GM21447 (cell line): Measurements from ENCODE around the gene GAMT.

Source experiments
- ATAC-seq: cut with Tn5 transposase; IDR thresholded peaks from one replicate; pipeline ENCODE4 v1.9.1; 2021; ENCODE audit not compliant: unreplicated experiment

The GAMT gene

GRCh38 chr19:1386945-1387683, 14.2 kb downstream of the GAMT start:
- no peak for ATAC-seq

- no peak for ATAC-seq
Measured at GRCh38 chr19:1385816-1386215, 15.5 kb downstream of the GAMT start.

- no peak for ATAC-seq
Measured at GRCh38 chr19:1384478-1385110, 16.7 kb downstream of the GAMT start.

- peak; percentile 11 for ATAC-seq
Measured at GRCh38 chr19:1384085-1384462, 17.3 kb downstream of the GAMT start.

- ATAC-seq: peak; percentile 72
Measured at GRCh38 chr19:1383312-1384084, 17.8 kb downstream of the GAMT start, which contains the start of gene NDUFS7. NDUFS7 (plus strand) TSS chr19:1383907; CDS start chr19:1383927, 20 bp downstream.

- ATAC-seq: peak; percentile 1
Measured at GRCh38 chr19:1383017-1383311, 18.4 kb downstream of the GAMT start.

GRCh38 chr19:1382250-1382649, 19.1 kb downstream of the GAMT start:
- ATAC-seq: no peak

GRCh38 chr19:1379961-1380489, 21.3 kb downstream of the GAMT start:
- no peak for ATAC-seq

- ATAC-seq: no peak
Measured at GRCh38 chr19:1379126-1379905, 22.0 kb downstream of the GAMT start.

- no peak for ATAC-seq
Measured at GRCh38 chr19:1377965-1378785, 23.2 kb downstream of the GAMT start.

- ATAC-seq: no peak
Measured at GRCh38 chr19:1377176-1377964, 24.0 kb downstream of the GAMT start.

- ATAC-seq: no peak
Measured at GRCh38 chr19:1376415-1376805, 24.9 kb downstream of the GAMT start.

GRCh38 chr19:1374250-1374577, 27.1 kb downstream of the GAMT start:
- no peak for ATAC-seq

GRCh38 chr19:1373534-1374249, 27.6 kb downstream of the GAMT start:
- ATAC-seq: no peak

GRCh38 chr19:1373042-1373533, 28.3 kb downstream of the GAMT start:
- ATAC-seq: no peak

GRCh38 chr19:1370579-1371361, 30.6 kb downstream of the GAMT start:
- ATAC-seq: no peak

GRCh38 chr19:1369214-1369805, 32.0 kb downstream of the GAMT start:
- ATAC-seq: no peak
